ENCODE measurements around the gene PCBP3. TPM values are rescaled to one million over a fixed set of nuclear protein-coding genes. Genes with fewer than 3 reads are reported as not detected.
A peak's percentile ranks its signal among the peaks of the same experiment; 100 is the strongest.

Gene PCBP3
- total and polyA plus RNA-seq, 2 of the 13 experiments (the other 11 are each of a cell fraction or from before 2014, with no cell fraction given), result not detected

DNA sequence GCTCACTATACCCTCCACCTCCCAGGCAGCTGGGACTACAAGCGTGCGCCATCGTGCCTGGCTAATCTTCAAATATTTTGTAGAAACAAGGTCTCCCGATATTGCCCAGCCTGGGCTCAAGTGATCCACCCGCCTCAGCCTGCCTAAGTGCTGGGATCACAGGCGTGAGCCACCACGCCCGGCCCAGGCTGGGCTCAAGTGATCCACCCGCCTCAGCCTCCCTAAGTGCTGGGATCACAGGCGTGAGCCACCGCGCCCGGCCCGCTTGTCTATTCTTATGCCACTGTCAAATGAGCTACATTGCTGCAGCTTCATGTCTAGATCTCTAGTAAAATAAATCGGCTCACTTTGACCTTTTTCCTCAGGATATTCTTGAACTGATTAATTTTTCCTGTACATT lies 230.3 kb downstream of the PCBP3 start:
- Histone ChIP-seq H3K27ac (ENCODE audit: extremely low read length, insufficient read depth, low read length) (no peak overlapping the region), H3K36me3 (replicated peaks in 1 of 2; ENCODE audit: control insufficient read depth in 1 of 2, insufficient read depth in 2 of 2, low read length in 2 of 2) (no peaks in the 10 kb centered on the region), H3K9ac (ENCODE audit: insufficient read depth, low read depth, low read length) (no peak overlapping the region), H2AFZ (ENCODE audit: low read length) (no peak overlapping the region), H3K9me3 (ENCODE audit: low read length) (no peaks in the 10 kb centered on the region), H3K4me2 (ENCODE audit: low read depth, low read length) (no peak overlapping the region), H3K79me2 (ENCODE audit: insufficient read depth, low read length) (no peaks in the 10 kb centered on the region), H3K27me3 (ENCODE audit: control insufficient read depth in 1 of 2, insufficient read depth in 2 of 2, low read length in 2 of 2) (peaks cover 20 to 88% of the 10 kb centered on the region in 2 experiments), H4K20me1 (ENCODE audit: insufficient read depth, low read length) (no peaks in the 10 kb centered on the region), H3K4me1 (ENCODE audit: insufficient read depth, low read length) (0 out of 2 replicates have a peak, but pooled peaks cover 5% of the 10 kb centered on the region), H3K4me3 (replicated peaks in 1 of 3; ENCODE audit: insufficient read depth in 1 of 3, low read depth in 2 of 3, low read length in 3 of 3) (no peak overlapping the region)
- DNase-seq (ENCODE audit: low spot score) (no peak), FAIRE-seq (no peak), ATAC-seq (no peak)
- intact Hi-C loops (cut with micrococcal nuclease; ENCODE audit: unreplicated experiment), result no loop called here
- in situ Hi-C loops (cut with HindIII; ENCODE audit: extremely low pct_ligation_motif_present, low pct_unique_long_range_greater_than_20kb), result no loop called here
- WGBS (ENCODE audit: low lambda C conversion rate), result 47% methylated on average over 15 of the region's 15 CpGs
- TF ChIP-seq, protein P1, sequence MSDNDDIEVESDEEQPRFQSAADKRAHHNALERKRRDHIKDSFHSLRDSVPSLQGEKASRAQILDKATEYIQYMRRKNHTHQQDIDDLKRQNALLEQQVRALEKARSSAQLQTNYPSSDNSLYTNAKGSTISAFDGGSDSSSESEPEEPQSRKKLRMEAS (IDR thresholded peaks at IDR 0.05), result no peak
- no peak for TF ChIP-seq ZNF550 (CRISPR knock-in tag; IDR thresholded peaks at IDR 0.05; ENCODE audit: borderline replicate concordance)
- TF ChIP-seq FOXK1 (CRISPR knock-in tag; IDR thresholded peaks at IDR 0.05; ENCODE audit: borderline replicate concordance, low read depth), result no peak
- no peak for TF ChIP-seq SUZ12 (IDR thresholded peaks at IDR 0.05; ENCODE audit: low read depth, low read length)
- TF ChIP-seq ZFP37 (CRISPR knock-in tag; IDR thresholded peaks at IDR 0.05; ENCODE audit: borderline replicate concordance), result no peak
- no peak for TF ChIP-seq NFIB (CRISPR knock-in tag; IDR thresholded peaks at IDR 0.05; ENCODE audit: borderline replicate concordance)
- no peak for TF ChIP-seq JDP2 (CRISPR knock-in tag; IDR thresholded peaks at IDR 0.05; ENCODE audit: borderline replicate concordance)
- ChIA-PET POLR2A (no interaction called here), CTCF (ENCODE audit: low intra/inter-chr PET ratio, low total read pairs) (no interaction called here)
- BruUV-seq (replicated peaks), result no TSS peak

- ChIA-PET CTCF (ENCODE audit: low intra/inter-chr PET ratio, low total read pairs) (no interaction called here), POLR2A (interaction anchor here (0.8 kb wide), 1 partner anchor 406 kb away, joined by 3 read pairs; no protein-coding TSS in a partner anchor)
- in situ Hi-C loops (cut with HindIII; ENCODE audit: extremely low pct_ligation_motif_present, low pct_unique_long_range_greater_than_20kb), result no loop called here
- Histone ChIP-seq H3K4me2 (ENCODE audit: low read depth, low read length) (peak overlapping the region; percentile 29; the same call in 1 of the 2 replicates), H3K27me3 (ENCODE audit: control insufficient read depth in 1 of 2, insufficient read depth in 2 of 2, low read length in 2 of 2) (peaks cover 20 to 82% of the 10 kb centered on the region in 2 experiments), H3K9me3 (ENCODE audit: low read length) (no peaks in the 10 kb centered on the region), H4K20me1 (ENCODE audit: insufficient read depth, low read length) (no peaks in the 10 kb centered on the region), H2AFZ (ENCODE audit: low read length) (no peak overlapping the region), H3K79me2 (ENCODE audit: insufficient read depth, low read length) (no peaks in the 10 kb centered on the region), H3K27ac (ENCODE audit: extremely low read length, insufficient read depth, low read length) (no peak overlapping the region), H3K4me3 (replicated peaks in 1 of 3; ENCODE audit: insufficient read depth in 1 of 3, low read depth in 2 of 3, low read length in 3 of 3) (peak overlapping the region in 1 of 3 experiments; percentile 16; a peak in 1 of 6 replicates), H3K36me3 (replicated peaks in 1 of 2; ENCODE audit: control insufficient read depth in 1 of 2, insufficient read depth in 2 of 2, low read length in 2 of 2) (no peaks in the 10 kb centered on the region), H3K9ac (ENCODE audit: insufficient read depth, low read depth, low read length) (no peak overlapping the region), H3K4me1 (ENCODE audit: insufficient read depth, low read length) (0 out of 2 replicates have a peak, but pooled peaks cover 5% of the 10 kb centered on the region)
- no peak for FAIRE-seq
- peak; percentile 9 for DNase-seq (ENCODE audit: low spot score)
- peak; percentile 48 for ATAC-seq
- 65% methylated on average over 2 of the region's 33 CpGs for WGBS (ENCODE audit: low lambda C conversion rate)
- BruUV-seq (replicated peaks), result no TSS peak
- intact Hi-C loops (cut with micrococcal nuclease; ENCODE audit: unreplicated experiment), result no loop called here
- TF ChIP-seq, protein P2, sequence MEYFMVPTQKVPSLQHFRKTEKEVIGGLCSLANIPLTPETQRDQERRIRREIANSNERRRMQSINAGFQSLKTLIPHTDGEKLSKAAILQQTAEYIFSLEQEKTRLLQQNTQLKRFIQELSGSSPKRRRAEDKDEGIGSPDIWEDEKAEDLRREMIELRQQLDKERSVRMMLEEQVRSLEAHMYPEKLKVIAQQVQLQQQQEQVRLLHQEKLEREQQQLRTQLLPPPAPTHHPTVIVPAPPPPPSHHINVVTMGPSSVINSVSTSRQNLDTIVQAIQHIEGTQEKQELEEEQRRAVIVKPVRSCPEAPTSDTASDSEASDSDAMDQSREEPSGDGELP (IDR thresholded peaks at IDR 0.05; ENCODE audit: borderline replicate concordance, low read depth), result peak; percentile 56; the same call in 1 of the 2 replicates
- TF ChIP-seq, protein P3, sequence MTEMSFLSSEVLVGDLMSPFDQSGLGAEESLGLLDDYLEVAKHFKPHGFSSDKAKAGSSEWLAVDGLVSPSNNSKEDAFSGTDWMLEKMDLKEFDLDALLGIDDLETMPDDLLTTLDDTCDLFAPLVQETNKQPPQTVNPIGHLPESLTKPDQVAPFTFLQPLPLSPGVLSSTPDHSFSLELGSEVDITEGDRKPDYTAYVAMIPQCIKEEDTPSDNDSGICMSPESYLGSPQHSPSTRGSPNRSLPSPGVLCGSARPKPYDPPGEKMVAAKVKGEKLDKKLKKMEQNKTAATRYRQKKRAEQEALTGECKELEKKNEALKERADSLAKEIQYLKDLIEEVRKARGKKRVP (CRISPR knock-in tag; IDR thresholded peaks at IDR 0.05), result 0 out of 4 replicates have a peak, but pooled peaks of 1 of the 2 experiments have one; percentile 20
- TF ChIP-seq ATF3 (CRISPR knock-in tag; IDR thresholded peaks at IDR 0.05) (0 out of 2 replicates have a peak, but pooled peaks have one; percentile 31), RARA (CRISPR knock-in tag; IDR thresholded peaks at IDR 0.05) (0 out of 2 replicates have a peak, but pooled peaks have one; percentile 11), KLF15 (CRISPR knock-in tag; IDR thresholded peaks at IDR 0.05; ENCODE audit: borderline replicate concordance) (no peak), BHLHE40 (IDR thresholded peaks at IDR 0.05; ENCODE audit: low read length) (peak; percentile 48; the same call in 1 of the 2 replicates), ZKSCAN5 (CRISPR knock-in tag; IDR thresholded peaks at IDR 0.05) (no peak)
Observed at GRCh38 chr21:45874716-45875415, 231.3 kb downstream of the PCBP3 start.

Data from HepG2 (cell line).